B cell (primary cell): ENCODE measurements around the gene CTBP2. TPM values are rescaled to one million over a fixed set of nuclear protein-coding genes. Genes with fewer than 3 reads are reported as not detected.

Experiments
- ATAC-seq: fragments of 200-7000 bp; cut with Tn5 transposase; one replicate; pipeline ENCODE4 v1.10.0; 2021; ENCODE audit warnings: low read depth, mild to moderate bottlenecking, moderate number of reproducible peaks, moderate library complexity
- CTCF ChIA-PET: fragments of 350-600 bp; sonication (Branson Sonifier 250); formaldehyde crosslinking; loops from one replicate; lab custom pipeline; 2021; ENCODE audit warnings: antibody characterized with exemption, inconsistent platforms; lab: Charles Lee
- POLR2A ChIA-PET: fragments of 350-600 bp; sonication (Branson Sonifier 250); formaldehyde crosslinking; loops from one replicate; lab custom pipeline; 2021; ENCODE audit warnings: antibody characterized with exemption; lab: Charles Lee
- DNase-seq: peaks from one replicate; pipeline ENCODE4 v3.0.0; 2013
- H2AFZ ChIP-seq: 2 replicates; pipeline ENCODE4 v1.6.1; 2012; ENCODE audit warnings: mild to moderate bottlenecking, low read depth, low read length; ENCODE audit not compliant: insufficient read depth, poor library complexity, severe bottlenecking
- H3K27ac ChIP-seq, 2 donors: 1 replicate in 1 of 2; 2 replicates in 1 of 2; pipeline ENCODE4 v1.5.1; 2012 to 2013; ENCODE audit warnings: low read length in 2 of 2, mild to moderate bottlenecking in 2 of 2, moderate library complexity in 1 of 2
- H3K27me3 ChIP-seq, 4 experiments: fragments of 200-600 bp in 1 of 4; sonication (generic) in 1 of 4; replicated peaks in 1 of 4; 1 replicate in 2 of 4; 2 replicates in 2 of 4; pipeline versions ENCODE4 v1.6.1 to v1.7.0; 2013 to 2016; ENCODE audit warnings: low read length in 3 of 4, mild to moderate bottlenecking in 2 of 4, mixed read lengths in 1 of 4, moderate library complexity in 1 of 4; ENCODE audit not compliant: insufficient read depth in 4 of 4, control insufficient read depth in 3 of 4; ENCODE audit errors: control extremely low read depth in 1 of 4
- H3K36me3 ChIP-seq, 2 experiments: replicated peaks in 1 of 2; 1 replicate in 1 of 2; 2 replicates in 1 of 2; pipeline versions ENCODE4 v1.6.1 to v1.7.1; 2013; ENCODE audit warnings: low read length in 1 of 2; ENCODE audit not compliant: insufficient read depth in 2 of 2, control insufficient read depth in 1 of 2; ENCODE audit errors: control extremely low read depth in 1 of 2, extremely low read depth in 1 of 2
- H3K4me1 ChIP-seq, 2 donors: fragments of 200-600 bp in 1 of 2; sonication (generic) in 1 of 2; 1 replicate in 1 of 2; 2 replicates in 1 of 2; pipeline versions ENCODE4 v1.5.1 to v1.6.1; 2013 to 2017; ENCODE audit warnings: low read length in 2 of 2; ENCODE audit not compliant: control insufficient read depth in 2 of 2, insufficient read depth in 2 of 2
- H3K4me2 ChIP-seq: replicated peaks from 2 replicates; pipeline ENCODE3; 2012; ENCODE audit warnings: mild to moderate bottlenecking, low read depth, low read length; ENCODE audit not compliant: poor library complexity, severe bottlenecking
- H3K4me3 ChIP-seq, 5 experiments: fragments of 200-600 bp in 1 of 5; sonication (generic) in 1 of 5; 1 replicate in 3 of 5; 2 replicates in 2 of 5; pipeline versions ENCODE4 v1.5.1 to v1.7.0; 2011 to 2016; ENCODE audit warnings: low read length in 4 of 5, mild to moderate bottlenecking in 4 of 5, low read depth in 2 of 5, control low read depth in 1 of 5, moderate library complexity in 1 of 5; ENCODE audit not compliant: insufficient read depth in 1 of 5; ENCODE audit errors: control extremely low read depth in 1 of 5, extremely low read depth in 1 of 5
- H3K79me2 ChIP-seq: fragments of 200-600 bp; sonication (generic); one replicate; pipeline ENCODE4 v1.6.0; 2016; ENCODE audit warnings: low read length; ENCODE audit not compliant: control insufficient read depth, insufficient read depth
- H3K9ac ChIP-seq: fragments of 200-600 bp; sonication (generic); 2 replicates; pipeline ENCODE4 v1.6.1; 2017; ENCODE audit warnings: mild to moderate bottlenecking, low read length, moderate library complexity
- H3K9me3 ChIP-seq, 3 donors: one replicate each; pipeline versions ENCODE4 v1.6.1 to v1.7.1; 2013; ENCODE audit warnings: low read length in 2 of 3; ENCODE audit not compliant: control insufficient read depth in 2 of 3, insufficient read depth in 1 of 3; ENCODE audit errors: control extremely low read depth in 1 of 3
- H4K20me1 ChIP-seq: 2 replicates; pipeline ENCODE4 v1.6.0; 2012; ENCODE audit warnings: mild to moderate bottlenecking, low read length; ENCODE audit not compliant: insufficient read depth, control insufficient read depth, poor library complexity, severe bottlenecking
- H3K27ac Mint-ChIP-seq: one replicate; pipeline ENCODE4 v1.8.0; 2021; ENCODE audit warnings: mixed read lengths
- H3K27me3 Mint-ChIP-seq: one replicate; pipeline ENCODE4 v1.8.0; 2021; ENCODE audit warnings: mixed read lengths
- H3K4me1 Mint-ChIP-seq: one replicate; pipeline ENCODE4 v1.8.0; 2021; ENCODE audit warnings: mixed read lengths
- H3K4me3 Mint-ChIP-seq: one replicate; pipeline ENCODE4 v1.8.0; 2021; ENCODE audit warnings: mixed read lengths
- H3K9me3 Mint-ChIP-seq: one replicate; pipeline ENCODE4 v1.8.0; 2022; ENCODE audit warnings: mixed read lengths; ENCODE audit not compliant: insufficient read depth
- CTCF ChIP-seq: fragments of 200-600 bp; IDR thresholded peaks from one replicate; pipeline ENCODE4 v1.8.0; 2022; ENCODE audit warnings: antibody characterized with exemption, mild to moderate bottlenecking
- EZH2 ChIP-seq: IDR thresholded peaks from 2 replicates; pipeline ENCODE4 v1.6.1; 2012; ENCODE audit warnings: borderline replicate concordance, low read depth, mild to moderate bottlenecking, moderate library complexity, low read length; ENCODE audit not compliant: insufficient read depth, poor library complexity, severe bottlenecking
- WGBS: methylation state at CpG from one replicate; pipeline ENCODE4 v1.1.5; 2013; ENCODE audit warnings: missing lambda C conversion rate; ENCODE audit not compliant: insufficient coverage; 5-methylcytosine and 5-hydroxymethylcytosine counted together
- intact Hi-C: fragments of 100-400 bp; cut with micrococcal nuclease; formaldehyde crosslinking; loops from one replicate; pipeline ENCODE4 v1.10.0; 2022
- polyA plus RNA-seq: library from polyadenylated mRNA; depleted of rRNA; stranded (reverse); fragments of >200 nt; gene quantifications from 2 replicates; pipeline ENCODE4 v1.2.3, GENCODE V29; 2012
- total RNA-seq, 2 donors: library from RNA; stranded (reverse); fragments of 120-200 nt in 1 of 2; gene quantifications; 1 replicate in 1 of 2; 2 replicates in 1 of 2; pipeline versions ENCODE4 v1.2.3 to v1.2.4, GENCODE V29; 2013 to 2022

Gene CTBP2
- total and polyA plus RNA-seq, 2 donors (not counting 1 experiment from before 2014, with no cell fraction given) = 0.39 to 0.85 TPM

- H2AFZ ChIP-seq = no peak overlapping the region
- ChIA-PET POLR2A (no interaction called here), CTCF (no interaction called here)
- H3K9ac ChIP-seq = no peak overlapping the region
- H3K4me3 Mint-ChIP-seq = no peak overlapping the region
- H3K79me2 ChIP-seq = no peaks in the 10 kb centered on the region
- H3K27me3 ChIP-seq = peaks cover 0 to 35% (median 14%) of the 10 kb centered on the region in 4 experiments
- ATAC-seq (no peak), DNase-seq (no peak)
- 91% methylated on average over 5 of the region's 7 CpGs for WGBS
- intact Hi-C loops = no loop called here
- no peak overlapping the region for H3K4me2 ChIP-seq
- peaks cover 63% of the 10 kb centered on the region for H3K27me3 Mint-ChIP-seq
- peaks cover 0 to 17% (median 0%) of the 10 kb centered on the region in 3 donors for H3K9me3 ChIP-seq
- no peak overlapping the region for H3K4me3 ChIP-seq
- H3K27ac ChIP-seq = no peak overlapping the region
- H3K9me3 Mint-ChIP-seq = no peaks in the 10 kb centered on the region
- H4K20me1 ChIP-seq = no peaks in the 10 kb centered on the region
- H3K27ac Mint-ChIP-seq = no peak overlapping the region
- no peaks in the 10 kb centered on the region for H3K4me1 Mint-ChIP-seq
- TF ChIP-seq EZH2 = no peak
- TF ChIP-seq CTCF = no peak
- no peaks in the 10 kb centered on the region for H3K36me3 ChIP-seq
- H3K4me1 ChIP-seq = no peaks in the 10 kb centered on the region
These were observed 80.1 kb downstream of the CTBP2 start for GRCh38 chr10:125080296-125080695.

DNA sequence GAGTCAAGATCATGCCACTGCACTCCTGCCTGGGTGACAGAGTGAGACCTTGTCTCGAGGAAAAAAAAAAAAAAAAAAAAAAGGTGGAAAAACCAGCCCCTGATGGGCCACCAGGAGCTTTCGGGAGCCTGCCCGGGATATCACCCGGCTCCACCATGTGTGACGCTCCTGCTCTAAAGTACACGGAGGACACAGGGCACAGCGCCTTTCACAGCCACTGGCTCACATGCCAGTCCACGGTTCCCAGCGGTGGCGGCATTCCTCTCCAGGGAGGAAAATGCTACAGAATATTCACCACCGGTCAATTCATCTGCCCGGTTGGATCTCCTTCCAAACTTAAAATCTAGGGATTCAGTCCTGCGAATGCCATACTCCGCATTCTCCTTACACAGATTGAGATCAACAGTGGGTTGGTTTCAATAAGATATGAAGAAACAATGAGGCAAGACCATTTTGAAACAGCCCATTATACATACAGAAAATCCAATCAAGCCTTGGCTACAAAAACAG, 81.2 kb downstream of the CTBP2 start:
- Mint-ChIP-seq H3K27ac (no peak overlapping the region), H3K27me3 (peaks cover 63% of the 10 kb centered on the region), H3K4me3 (no peak overlapping the region), H3K4me1 (no peaks in the 10 kb centered on the region), H3K9me3 (peaks cover 3% of the 10 kb centered on the region)
- Histone ChIP-seq H3K27me3 (peaks cover 0 to 38% (median 18%) of the 10 kb centered on the region in 4 experiments), H3K27ac (no peak overlapping the region), H3K79me2 (no peaks in the 10 kb centered on the region), H3K4me3 (no peak overlapping the region), H2AFZ (no peak overlapping the region), H3K9me3 (peaks cover 0 to 13% (median 0%) of the 10 kb centered on the region in 3 donors), H4K20me1 (no peaks in the 10 kb centered on the region), H3K9ac (no peak overlapping the region), H3K4me1 (no peaks in the 10 kb centered on the region), H3K4me2 (no peak overlapping the region), H3K36me3 (no peaks in the 10 kb centered on the region)
- ChIA-PET POLR2A (no interaction called here), CTCF (no interaction called here)
- TF ChIP-seq CTCF (no peak), EZH2 (no peak)
- WGBS = 95% methylated on average over 10 of the region's 14 CpGs
- intact Hi-C loops = no loop called here
- DNase-seq (no peak), ATAC-seq (no peak)
